PC-3 (cell line): Measurements from ENCODE around the gene FNBP1L.

Experiments
- EZH2 ChIP-seq: fragments of 300-600 bp; sonication (generic); IDR thresholded peaks from one replicate; pipeline ENCODE4 v1.6.1; 2017; ENCODE audit warnings: antibody characterized with exemption, mild to moderate bottlenecking, low read length; ENCODE audit not compliant: unreplicated experiment
- TF ChIP-seq, protein P1 (sequence below): fragments of 300-600 bp; sonication (generic); conservative IDR thresholded peaks from 2 replicates; pipeline ENCODE4 v1.5.1; 2017; ENCODE audit warnings: antibody characterized with exemption, low read depth, mild to moderate bottlenecking, low read length

DNA sequence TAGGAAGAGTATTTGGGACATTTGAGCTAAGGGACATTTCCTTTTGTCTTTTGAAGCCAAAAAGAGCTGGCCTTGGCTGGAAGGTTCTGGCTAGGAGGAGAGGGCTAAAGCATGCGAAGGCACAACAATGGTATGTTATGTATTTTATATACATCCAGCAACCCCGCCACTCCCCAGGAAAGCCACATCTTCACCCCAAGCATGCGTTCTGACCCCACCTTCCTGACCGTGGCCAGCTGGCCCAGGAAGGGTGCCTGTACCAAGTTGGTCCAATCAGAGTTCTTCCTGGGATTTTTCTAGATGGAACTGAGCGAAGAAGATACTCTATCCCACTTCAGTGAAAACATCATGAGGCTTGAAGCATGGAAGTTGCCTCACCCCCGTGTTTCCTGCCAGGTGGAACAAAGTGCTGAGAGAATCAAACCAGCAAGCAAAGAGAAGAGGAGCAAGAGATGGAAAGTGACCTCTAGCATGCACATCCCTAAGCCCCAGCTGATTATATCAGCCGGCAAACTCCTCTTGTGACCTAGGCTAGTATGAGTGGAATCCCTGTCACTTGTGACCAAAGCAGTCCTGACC is 151.0 kb downstream of the FNBP1L start:
- TF ChIP-seq, protein P1, sequence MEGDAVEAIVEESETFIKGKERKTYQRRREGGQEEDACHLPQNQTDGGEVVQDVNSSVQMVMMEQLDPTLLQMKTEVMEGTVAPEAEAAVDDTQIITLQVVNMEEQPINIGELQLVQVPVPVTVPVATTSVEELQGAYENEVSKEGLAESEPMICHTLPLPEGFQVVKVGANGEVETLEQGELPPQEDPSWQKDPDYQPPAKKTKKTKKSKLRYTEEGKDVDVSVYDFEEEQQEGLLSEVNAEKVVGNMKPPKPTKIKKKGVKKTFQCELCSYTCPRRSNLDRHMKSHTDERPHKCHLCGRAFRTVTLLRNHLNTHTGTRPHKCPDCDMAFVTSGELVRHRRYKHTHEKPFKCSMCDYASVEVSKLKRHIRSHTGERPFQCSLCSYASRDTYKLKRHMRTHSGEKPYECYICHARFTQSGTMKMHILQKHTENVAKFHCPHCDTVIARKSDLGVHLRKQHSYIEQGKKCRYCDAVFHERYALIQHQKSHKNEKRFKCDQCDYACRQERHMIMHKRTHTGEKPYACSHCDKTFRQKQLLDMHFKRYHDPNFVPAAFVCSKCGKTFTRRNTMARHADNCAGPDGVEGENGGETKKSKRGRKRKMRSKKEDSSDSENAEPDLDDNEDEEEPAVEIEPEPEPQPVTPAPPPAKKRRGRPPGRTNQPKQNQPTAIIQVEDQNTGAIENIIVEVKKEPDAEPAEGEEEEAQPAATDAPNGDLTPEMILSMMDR, result no peak
- TF ChIP-seq EZH2, result no peak
